Measurements from ENCODE around the gene C2CD4A. TPM values are rescaled to one million over a fixed set of nuclear protein-coding genes. Genes with fewer than 3 reads are reported as not detected.

Gene C2CD4A
- total RNA-seq, 1 experiment from 2014 or later, result not detected

- peaks cover 77% of the 10 kb centered on the region for H3K79me2 ChIP-seq (ENCODE audit: low read length)
- H3K4me1 ChIP-seq (ENCODE audit: low read length), result peaks cover 52% of the 10 kb centered on the region
- peaks cover 5% of the 10 kb centered on the region; the same call in 1 of the 2 replicates for H4K20me1 ChIP-seq (ENCODE audit: insufficient read depth, low read depth, low read length)
- no peaks in the 10 kb centered on the region for H3K9me3 ChIP-seq (ENCODE audit: low read length)
- H3K27ac ChIP-seq (ENCODE audit: low read length), result no peak overlapping the region
- H2AFZ ChIP-seq (ENCODE audit: low read length), result no peak overlapping the region
- DNase-seq, result no peak
- H3K36me3 ChIP-seq (ENCODE audit: insufficient read depth, low read length), result peaks cover 12% of the 10 kb centered on the region; the same call in 1 of the 2 replicates
- H3K9ac ChIP-seq (ENCODE audit: low read length), result no peak overlapping the region
- no peaks in the 10 kb centered on the region for H3K9me2 ChIP-seq (replicated peaks; ENCODE audit: insufficient read depth, low read length)
- H3K27me3 ChIP-seq (ENCODE audit: low read length), result no peaks in the 10 kb centered on the region
- peak overlapping the region; percentile 30 for H3K4me2 ChIP-seq (ENCODE audit: low read depth, low read length, poor library complexity, severe bottlenecking)
- no peak overlapping the region for H3K4me3 ChIP-seq (ENCODE audit: low read length)
These were observed 9.3 kb upstream of the C2CD4A start for GRCh38 chr15:62057341-62057980.

DNA sequence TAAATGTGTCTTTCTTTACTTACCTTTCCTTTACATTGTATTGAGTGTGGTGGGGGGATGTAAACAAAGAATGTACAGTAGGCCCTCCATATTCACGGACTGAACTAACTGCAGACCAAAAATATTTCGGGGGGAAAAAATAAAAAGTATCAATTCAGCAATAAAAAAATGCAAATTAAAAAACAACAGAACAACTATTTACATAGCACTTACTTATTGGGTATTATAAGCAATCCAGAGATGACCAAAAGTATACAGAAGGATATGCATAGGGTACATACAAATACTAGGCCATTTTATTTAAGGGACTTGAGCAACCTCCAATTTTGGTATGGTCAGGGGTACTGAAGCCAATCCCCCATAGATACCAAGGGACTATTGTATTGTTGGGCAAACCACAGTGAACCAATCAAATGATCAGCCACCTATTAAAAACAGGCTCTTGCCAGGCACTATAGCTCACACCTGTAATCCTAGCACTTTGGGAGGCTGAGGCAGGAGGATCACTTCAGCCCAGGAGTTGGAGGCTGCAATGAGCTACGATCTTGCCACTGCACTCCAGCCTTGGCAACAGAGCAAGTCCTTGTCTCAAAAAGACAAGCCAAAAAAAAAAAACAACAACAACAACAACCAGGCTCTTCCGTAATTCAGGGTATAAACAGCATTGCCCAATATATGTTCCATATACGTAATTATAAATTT is 8.3 kb upstream of the C2CD4A start:
- H3K4me1 ChIP-seq (ENCODE audit: low read length), result peaks cover 43% of the 10 kb centered on the region
- peaks cover 67% of the 10 kb centered on the region for H3K79me2 ChIP-seq (ENCODE audit: low read length)
- no peaks in the 10 kb centered on the region for H3K9me2 ChIP-seq (replicated peaks; ENCODE audit: insufficient read depth, low read length)
- no peak overlapping the region for H2AFZ ChIP-seq (ENCODE audit: low read length)
- peak overlapping the region; percentile 33 for H3K9ac ChIP-seq (ENCODE audit: low read length)
- H3K4me3 ChIP-seq (ENCODE audit: low read length), result peak overlapping the region; percentile 99
- H4K20me1 ChIP-seq (ENCODE audit: insufficient read depth, low read depth, low read length), result peaks cover 5% of the 10 kb centered on the region; the same call in 1 of the 2 replicates
- no peaks in the 10 kb centered on the region for H3K27me3 ChIP-seq (ENCODE audit: low read length)
- H3K27ac ChIP-seq (ENCODE audit: low read length), result no peak overlapping the region; the same call in 1 of the 2 replicates
- no peaks in the 10 kb centered on the region for H3K9me3 ChIP-seq (ENCODE audit: low read length)
- DNase-seq, result no peak
- peaks cover 12% of the 10 kb centered on the region; the same call in 1 of the 2 replicates for H3K36me3 ChIP-seq (ENCODE audit: insufficient read depth, low read length)
- peak overlapping the region; percentile 95 for H3K4me2 ChIP-seq (ENCODE audit: low read depth, low read length, poor library complexity, severe bottlenecking)

GRCh38 chr15:62059108-62059815 is 7.5 kb upstream of the C2CD4A start:
- peak overlapping the region; percentile 95 for H3K4me2 ChIP-seq (ENCODE audit: low read depth, low read length, poor library complexity, severe bottlenecking)
- peaks cover 59% of the 10 kb centered on the region for H3K79me2 ChIP-seq (ENCODE audit: low read length)
- no peaks in the 10 kb centered on the region for H3K27me3 ChIP-seq (ENCODE audit: low read length)
- H3K9me2 ChIP-seq (replicated peaks; ENCODE audit: insufficient read depth, low read length), result no peaks in the 10 kb centered on the region
- no peaks in the 10 kb centered on the region for H3K9me3 ChIP-seq (ENCODE audit: low read length)
- H3K4me1 ChIP-seq (ENCODE audit: low read length), result peaks cover 38% of the 10 kb centered on the region
- peaks cover 12% of the 10 kb centered on the region; the same call in 1 of the 2 replicates for H3K36me3 ChIP-seq (ENCODE audit: insufficient read depth, low read length)
- peak overlapping the region; percentile 99 for H3K4me3 ChIP-seq (ENCODE audit: low read length)
- peak overlapping the region; percentile 90; the same call in 1 of the 2 replicates for H2AFZ ChIP-seq (ENCODE audit: low read length)
- peaks cover 5% of the 10 kb centered on the region; the same call in 1 of the 2 replicates for H4K20me1 ChIP-seq (ENCODE audit: insufficient read depth, low read depth, low read length)
- H3K27ac ChIP-seq (ENCODE audit: low read length), result peak overlapping the region; percentile 90
- DNase-seq, result peak; percentile 68
- H3K9ac ChIP-seq (ENCODE audit: low read length), result peak overlapping the region; percentile 100

DNA sequence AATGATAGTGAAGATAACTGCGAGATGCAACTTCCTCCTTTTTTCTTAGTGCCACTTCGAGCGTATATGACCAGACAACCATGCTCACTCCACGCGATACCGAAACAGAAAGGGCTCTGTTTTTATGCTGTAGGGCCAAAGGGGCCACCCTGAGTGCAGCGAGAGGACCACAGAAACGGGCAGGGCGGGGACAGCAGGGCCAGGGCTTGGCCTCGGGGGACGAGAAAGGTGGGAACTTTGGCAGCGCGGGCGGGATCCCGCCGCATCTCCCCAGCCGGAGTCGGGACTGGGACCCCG is 7.0 kb upstream of the C2CD4A start:
- Histone ChIP-seq H3K9me3 (ENCODE audit: low read length) (no peaks in the 10 kb centered on the region), H3K9ac (ENCODE audit: low read length) (peak overlapping the region; percentile 100), H3K4me2 (ENCODE audit: low read depth, low read length, poor library complexity, severe bottlenecking) (peak overlapping the region; percentile 95), H2AFZ (ENCODE audit: low read length) (peak overlapping the region; percentile 90; the same call in 1 of the 2 replicates), H3K79me2 (ENCODE audit: low read length) (peaks cover 54% of the 10 kb centered on the region), H3K4me3 (ENCODE audit: low read length) (peak overlapping the region; percentile 99), H3K27ac (ENCODE audit: low read length) (peak overlapping the region; percentile 90), H4K20me1 (ENCODE audit: insufficient read depth, low read depth, low read length) (peaks cover 5% of the 10 kb centered on the region; the same call in 1 of the 2 replicates), H3K27me3 (ENCODE audit: low read length) (no peaks in the 10 kb centered on the region), H3K36me3 (ENCODE audit: insufficient read depth, low read length) (peaks cover 12% of the 10 kb centered on the region; the same call in 1 of the 2 replicates), H3K4me1 (ENCODE audit: low read length) (peaks cover 33% of the 10 kb centered on the region), H3K9me2 (replicated peaks; ENCODE audit: insufficient read depth, low read length) (no peaks in the 10 kb centered on the region)
- DNase-seq, result peak; percentile 89

GRCh38 chr15:62060113-62060895 is 6.5 kb upstream of the C2CD4A start, which contains the start of gene VPS13C:
Gene VPS13C, minus strand, starts transcription at chr15:62060447. Its CDS starts 73 bp downstream, at chr15:62060374.
- peak within 1 kb of the TSS; percentile 100 for H3K9ac ChIP-seq (ENCODE audit: low read length)
- H3K9me3 ChIP-seq (ENCODE audit: low read length), result no peaks in the 10 kb centered on the region

DNA sequence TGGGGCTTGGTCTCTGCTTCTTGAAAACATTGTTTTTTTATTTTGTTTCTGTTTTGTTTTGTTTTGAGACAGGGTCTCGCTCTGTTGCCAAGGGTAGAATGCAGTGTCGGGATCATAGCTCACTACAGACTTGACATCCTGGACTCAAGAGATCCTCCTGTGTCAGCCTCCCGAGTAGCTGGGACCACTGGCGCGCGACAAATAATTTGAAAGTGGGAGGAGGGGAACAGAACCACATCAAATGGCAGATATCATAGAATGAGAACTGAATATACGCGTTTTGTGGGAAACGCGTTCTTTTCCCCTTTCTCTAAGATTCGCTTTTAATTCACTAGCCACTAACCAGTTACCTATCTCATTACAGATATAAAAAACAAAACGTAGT is 5.9 kb upstream of the C2CD4A start:
- H3K9ac ChIP-seq (ENCODE audit: low read length), result peak overlapping the region; percentile 100
- no peaks in the 10 kb centered on the region for H3K9me2 ChIP-seq (replicated peaks; ENCODE audit: insufficient read depth, low read length)
- H3K4me3 ChIP-seq (ENCODE audit: low read length), result peak overlapping the region; percentile 99
- H3K4me1 ChIP-seq (ENCODE audit: low read length), result peaks cover 30% of the 10 kb centered on the region
- no peaks in the 10 kb centered on the region for H3K9me3 ChIP-seq (ENCODE audit: low read length)
- peaks cover 43% of the 10 kb centered on the region for H3K79me2 ChIP-seq (ENCODE audit: low read length)
- peaks cover 12% of the 10 kb centered on the region; the same call in 1 of the 2 replicates for H3K36me3 ChIP-seq (ENCODE audit: insufficient read depth, low read length)
- peak overlapping the region; percentile 89 for H2AFZ ChIP-seq (ENCODE audit: low read length)
- H3K27ac ChIP-seq (ENCODE audit: low read length), result peak overlapping the region; percentile 45
- no peaks in the 10 kb centered on the region for H3K27me3 ChIP-seq (ENCODE audit: low read length)
- peaks cover under 1% of the 10 kb centered on the region; the same call in 1 of the 2 replicates for H4K20me1 ChIP-seq (ENCODE audit: insufficient read depth, low read depth, low read length)
- no peak for DNase-seq
- peak overlapping the region; percentile 95 for H3K4me2 ChIP-seq (ENCODE audit: low read depth, low read length, poor library complexity, severe bottlenecking)

More at GRCh38 chr15:62060113-62060895, 6.5 kb upstream of the C2CD4A start, which contains the start of gene VPS13C:
- H2AFZ ChIP-seq (ENCODE audit: low read length), result peak within 1 kb of the TSS; percentile 90
- peak within 1 kb of the TSS; percentile 90 for H3K27ac ChIP-seq (ENCODE audit: low read length)
- H3K36me3 ChIP-seq (ENCODE audit: insufficient read depth, low read length), result peaks cover 12% of the 10 kb centered on the region; the same call in 1 of the 2 replicates
- H3K4me3 ChIP-seq (ENCODE audit: low read length), result peak within 1 kb of the TSS; percentile 99
- DNase-seq, result peak; percentile 97
- H3K4me2 ChIP-seq (ENCODE audit: low read depth, low read length, poor library complexity, severe bottlenecking), result peak within 1 kb of the TSS; percentile 95
- H3K4me1 ChIP-seq (ENCODE audit: low read length), result peaks cover 30% of the 10 kb centered on the region
- peaks cover 5% of the 10 kb centered on the region; the same call in 1 of the 2 replicates for H4K20me1 ChIP-seq (ENCODE audit: insufficient read depth, low read depth, low read length)
- peaks cover 49% of the 10 kb centered on the region for H3K79me2 ChIP-seq (ENCODE audit: low read length)
- no peaks in the 10 kb centered on the region for H3K9me2 ChIP-seq (replicated peaks; ENCODE audit: insufficient read depth, low read length)
- no peaks in the 10 kb centered on the region for H3K27me3 ChIP-seq (ENCODE audit: low read length)

DNA sequence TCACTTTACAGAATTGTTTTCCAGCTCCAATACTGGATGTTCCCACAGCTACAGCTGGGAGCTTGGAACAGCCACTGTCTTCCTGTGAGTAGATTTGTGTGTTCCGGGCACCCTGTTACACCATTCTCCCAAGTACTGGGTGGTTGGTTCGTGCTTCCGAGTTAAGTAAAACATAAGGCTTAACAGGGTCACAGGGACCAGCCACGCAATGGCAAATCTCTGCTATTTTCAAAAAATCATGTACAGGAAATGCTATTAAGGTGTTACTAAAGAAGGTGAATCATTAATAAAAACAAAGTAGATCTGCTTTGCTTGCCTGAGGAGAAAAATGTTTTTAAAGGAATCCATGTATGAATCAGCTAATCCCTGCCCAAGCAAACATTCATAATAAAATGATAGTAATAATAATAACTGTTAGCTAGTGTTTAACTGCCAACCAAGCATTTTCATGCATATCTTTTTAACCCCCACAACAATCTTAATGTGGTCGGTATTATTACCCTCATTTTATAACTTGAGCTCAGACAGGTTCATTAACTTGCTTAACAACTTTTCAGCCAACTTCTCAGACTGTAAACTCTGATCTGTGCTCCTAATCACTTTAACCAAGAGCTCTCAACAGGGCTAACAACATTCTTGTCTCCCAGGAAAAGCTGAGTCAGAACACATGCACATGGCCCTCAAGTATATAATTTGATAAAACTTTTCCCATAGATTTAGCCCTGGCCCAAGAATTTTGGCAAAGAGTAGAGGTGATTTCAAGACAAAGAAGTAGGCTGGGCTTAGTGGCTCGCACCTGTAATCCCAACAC is 2.7 kb upstream of the C2CD4A start:
- H4K20me1 ChIP-seq (ENCODE audit: insufficient read depth, low read depth, low read length), result no peaks in the 10 kb centered on the region
- no peaks in the 10 kb centered on the region for H3K27me3 ChIP-seq (ENCODE audit: low read length)
- H3K9ac ChIP-seq (ENCODE audit: low read length), result no peak overlapping the region
- DNase-seq, result no peak
- no peaks in the 10 kb centered on the region for H3K36me3 ChIP-seq (ENCODE audit: insufficient read depth, low read length)
- H3K4me3 ChIP-seq (ENCODE audit: low read length), result no peak overlapping the region
- H2AFZ ChIP-seq (ENCODE audit: low read length), result no peak overlapping the region
- no peak overlapping the region for H3K4me2 ChIP-seq (ENCODE audit: low read depth, low read length, poor library complexity, severe bottlenecking)
- H3K9me3 ChIP-seq (ENCODE audit: low read length), result no peaks in the 10 kb centered on the region
- peaks cover 12% of the 10 kb centered on the region for H3K79me2 ChIP-seq (ENCODE audit: low read length)
- no peak overlapping the region for H3K27ac ChIP-seq (ENCODE audit: low read length)
- H3K9me2 ChIP-seq (replicated peaks; ENCODE audit: insufficient read depth, low read length), result no peaks in the 10 kb centered on the region
- H3K4me1 ChIP-seq (ENCODE audit: low read length), result peaks cover 28% of the 10 kb centered on the region

All from Karpas-422 (cell line).